HepG2 (cell line): Measurements from ENCODE around the gene CELSR2. TPM values are rescaled to one million over a fixed set of nuclear protein-coding genes. Genes with fewer than 3 reads are reported as not detected.

Experiments used
- ATAC-seq: fragments of 200-7000 bp; cut with Tn5 transposase; 3 replicates; pipeline ENCODE4 v1.9.1; 2020; ENCODE audit warnings: mild to moderate bottlenecking, moderate library complexity
- BruUV-seq: library from RNA; stranded (reverse); fragments of 400-500 nt; replicated peaks from 2 replicates; lab custom pipeline; 2021; lab: Mats Ljungman, UMichigan
- CTCF ChIA-PET: fragments of 300-600 bp; formaldehyde crosslinking; extraction: SDS; loops from one replicate; lab custom pipeline; 2021; ENCODE audit warnings: low total read pairs, inconsistent platforms, low intra/inter-chr PET ratio; lab: Yijun Ruan, JAX
- POLR2A ChIA-PET: fragments of 350-600 bp; sonication (Branson Sonifier 250); formaldehyde crosslinking; loops from one replicate; lab custom pipeline; 2020; ENCODE audit warnings: antibody characterized with exemption, inconsistent platforms; lab: Yijun Ruan, JAX
- DNase-seq: peaks from one replicate; pipeline ENCODE4 v3.0.0-alpha.2; 2015; ENCODE audit warnings: low spot score
- FAIRE-seq: peaks from 3 replicates; lab custom pipeline; 2011; peaks lifted over from hg19 to GRCh38; lab: Jason Lieb, UNC
- H2AFZ ChIP-seq: one replicate; pipeline ENCODE4 v1.6.1; 2011; ENCODE audit warnings: low read length, inconsistent platforms
- H3K27ac ChIP-seq: fragments of 300-600 bp; 3 replicates; pipeline ENCODE4 v1.8.0; 2011; ENCODE audit warnings: mixed run types, mild to moderate bottlenecking, mixed read lengths, low read length, inconsistent platforms; ENCODE audit not compliant: insufficient read depth; ENCODE audit errors: extremely low read length
- H3K27me3 ChIP-seq, 2 experiments: fragments of 200-600 bp in 1 of 2; 2 replicates in 1 of 2; 3 replicates in 1 of 2; pipeline versions ENCODE4 v1.6.0 to v1.8.0; 2011; ENCODE audit warnings: low read length in 2 of 2, mild to moderate bottlenecking in 2 of 2, moderate library complexity in 2 of 2, inconsistent platforms in 1 of 2; ENCODE audit not compliant: insufficient read depth in 2 of 2, control insufficient read depth in 1 of 2
- H3K36me3 ChIP-seq, 2 experiments: fragments of 200-600 bp in 1 of 2; replicated peaks in 1 of 2; 2 replicates in 1 of 2; 3 replicates in 1 of 2; pipeline versions ENCODE4 v1.5.1 to v1.8.0; 2011; ENCODE audit warnings: low read length in 2 of 2, inconsistent platforms in 1 of 2; ENCODE audit not compliant: insufficient read depth in 2 of 2, control insufficient read depth in 1 of 2
- H3K4me1 ChIP-seq: 2 replicates; pipeline ENCODE4 v1.5.1; 2012; ENCODE audit warnings: low read length, inconsistent platforms; ENCODE audit not compliant: insufficient read depth
- H3K4me2 ChIP-seq: 2 replicates; pipeline ENCODE4 v1.6.0; 2011; ENCODE audit warnings: low read depth, low read length, inconsistent platforms
- H3K4me3 ChIP-seq, 3 experiments: fragments of 200-600 bp in 1 of 3; sonication (generic), shearing (Covaris generic) in 1 of 3; replicated peaks in 1 of 3; 2 replicates each; pipeline ENCODE4 v1.5.1; 2011 to 2016; ENCODE audit warnings: low read length in 3 of 3, inconsistent platforms in 2 of 3, low read depth in 2 of 3, mild to moderate bottlenecking in 2 of 3, control low read depth in 1 of 3, mixed read lengths in 1 of 3; ENCODE audit not compliant: insufficient read depth in 1 of 3
- H3K79me2 ChIP-seq: one replicate; pipeline ENCODE4 v1.6.1; 2011; ENCODE audit warnings: low read length, inconsistent platforms; ENCODE audit not compliant: insufficient read depth
- H3K9ac ChIP-seq: 2 replicates; pipeline ENCODE4 v1.6.0; 2011; ENCODE audit warnings: mild to moderate bottlenecking, low read depth, low read length, inconsistent platforms; ENCODE audit not compliant: insufficient read depth
- H3K9me3 ChIP-seq: 2 replicates; pipeline ENCODE4 v1.5.1; 2012; ENCODE audit warnings: mild to moderate bottlenecking, low read length
- H4K20me1 ChIP-seq: 2 replicates; pipeline ENCODE4 v1.6.0; 2011; ENCODE audit warnings: inconsistent platforms, mild to moderate bottlenecking, low read length, moderate library complexity; ENCODE audit not compliant: insufficient read depth
- AGO1 ChIP-seq: fragments of 200-400 bp; formaldehyde crosslinking; IDR thresholded peaks from 2 replicates; pipeline ENCODE4 v1.6.1; 2017; ENCODE audit warnings: mild to moderate bottlenecking, low read depth, low read length, moderate library complexity; ENCODE audit not compliant: poor library complexity, severe bottlenecking
- GABPB1 ChIP-seq: IDR thresholded peaks from 2 replicates; pipeline ENCODE4 v1.6.1; 2016; ENCODE audit warnings: mild to moderate bottlenecking, missing genetic modification reagents, moderate library complexity, missing compliant biosample characterization
- HOXA7 ChIP-seq: sonication (generic); formaldehyde crosslinking; IDR thresholded peaks from 2 replicates; pipeline ENCODE4 v1.8.1; 2022; ENCODE audit warnings: mild to moderate bottlenecking, missing genetic modification reagents, moderate library complexity
- KMT2B ChIP-seq: IDR thresholded peaks from 2 replicates; pipeline ENCODE4 v1.6.1; 2016; ENCODE audit warnings: missing genetic modification reagents, missing compliant biosample characterization
- NFATC3 ChIP-seq: sonication (generic); formaldehyde crosslinking; IDR thresholded peaks from 2 replicates; pipeline ENCODE4 v1.5.1; 2020; ENCODE audit warnings: mild to moderate bottlenecking, missing genetic modification reagents
- PAF1 ChIP-seq: IDR thresholded peaks from 2 replicates; pipeline ENCODE4 v1.6.1; 2016; ENCODE audit warnings: missing genetic modification reagents, missing compliant biosample characterization
- POLR2G ChIP-seq: fragments of 200-400 bp; formaldehyde crosslinking; IDR thresholded peaks from 2 replicates; pipeline ENCODE4 v1.6.1; 2018; ENCODE audit warnings: mild to moderate bottlenecking, low read depth, low read length, moderate library complexity
- SALL1 ChIP-seq: sonication (generic); formaldehyde crosslinking; IDR thresholded peaks from 2 replicates; pipeline ENCODE4 v1.8.0; 2022; ENCODE audit warnings: mild to moderate bottlenecking, missing genetic modification reagents
- ZC3H13 ChIP-seq: sonication (generic); formaldehyde crosslinking; IDR thresholded peaks from 2 replicates; pipeline ENCODE4 v1.8.1; 2023; ENCODE audit warnings: mild to moderate bottlenecking, missing genetic modification reagents, moderate library complexity
- ZNF598 ChIP-seq: sonication (generic); formaldehyde crosslinking; IDR thresholded peaks from 2 replicates; pipeline ENCODE4 v1.5.1; 2020; ENCODE audit warnings: mild to moderate bottlenecking, missing genetic modification reagents, borderline replicate concordance
- WGBS: methylation state at CpG from one replicate; pipeline ENCODE4 v1.1.6; 2017; ENCODE audit warnings: low lambda C conversion rate; 5-methylcytosine and 5-hydroxymethylcytosine counted together
- in situ Hi-C: cut with HindIII; loops from 2 replicates; pipeline ENCODE4 v1.10.0; 2017; ENCODE audit warnings: low pct_unique_long_range_greater_than_20kb; ENCODE audit not compliant: extremely low pct_ligation_motif_present
- intact Hi-C: fragments of 100-400 bp; cut with micrococcal nuclease; formaldehyde crosslinking; loops from one replicate; pipeline ENCODE4 v1.10.0; 2022; ENCODE audit not compliant: unreplicated experiment
- polyA plus RNA-seq, 8 experiments: library from polyadenylated mRNA; depleted of rRNA in 3 of 8; stranded (reverse) in 7 of 8; unstranded in 1 of 8; fragments of >200 nt; fragmentation: Illumina TruSeq in 4 of 8; extraction: Trizol in 4 of 8; gene quantifications; 2 replicates each; pipeline versions ENCODE4 v1.2.1 to v1.2.3, GENCODE V29; 2011 to 2016; ENCODE audit warnings: low read depth in 4 of 8, missing spikeins in 1 of 8, mixed read lengths in 1 of 8; ENCODE audit not compliant: insufficient read depth in 1 of 8
- total RNA-seq, 5 experiments: library from RNA; depleted of rRNA; stranded (reverse); fragments of >200 nt; fragmentation: Illumina TruSeq; extraction: Trizol; gene quantifications; 2 replicates each; pipeline ENCODE4 v1.2.3, GENCODE V29; 2016; ENCODE audit warnings: low read depth in 1 of 5
- TF ChIP-seq, protein P1 (sequence below): sonication (generic); formaldehyde crosslinking; IDR thresholded peaks from 2 replicates; pipeline ENCODE4 v1.4.0; 2020; ENCODE audit warnings: missing genetic modification reagents

The CELSR2 gene
- total and polyA plus RNA-seq, 2 of the 13 experiments (the other 11 are each of a cell fraction or from before 2014, with no cell fraction given), result 4.0 to 6.6 TPM

DNA sequence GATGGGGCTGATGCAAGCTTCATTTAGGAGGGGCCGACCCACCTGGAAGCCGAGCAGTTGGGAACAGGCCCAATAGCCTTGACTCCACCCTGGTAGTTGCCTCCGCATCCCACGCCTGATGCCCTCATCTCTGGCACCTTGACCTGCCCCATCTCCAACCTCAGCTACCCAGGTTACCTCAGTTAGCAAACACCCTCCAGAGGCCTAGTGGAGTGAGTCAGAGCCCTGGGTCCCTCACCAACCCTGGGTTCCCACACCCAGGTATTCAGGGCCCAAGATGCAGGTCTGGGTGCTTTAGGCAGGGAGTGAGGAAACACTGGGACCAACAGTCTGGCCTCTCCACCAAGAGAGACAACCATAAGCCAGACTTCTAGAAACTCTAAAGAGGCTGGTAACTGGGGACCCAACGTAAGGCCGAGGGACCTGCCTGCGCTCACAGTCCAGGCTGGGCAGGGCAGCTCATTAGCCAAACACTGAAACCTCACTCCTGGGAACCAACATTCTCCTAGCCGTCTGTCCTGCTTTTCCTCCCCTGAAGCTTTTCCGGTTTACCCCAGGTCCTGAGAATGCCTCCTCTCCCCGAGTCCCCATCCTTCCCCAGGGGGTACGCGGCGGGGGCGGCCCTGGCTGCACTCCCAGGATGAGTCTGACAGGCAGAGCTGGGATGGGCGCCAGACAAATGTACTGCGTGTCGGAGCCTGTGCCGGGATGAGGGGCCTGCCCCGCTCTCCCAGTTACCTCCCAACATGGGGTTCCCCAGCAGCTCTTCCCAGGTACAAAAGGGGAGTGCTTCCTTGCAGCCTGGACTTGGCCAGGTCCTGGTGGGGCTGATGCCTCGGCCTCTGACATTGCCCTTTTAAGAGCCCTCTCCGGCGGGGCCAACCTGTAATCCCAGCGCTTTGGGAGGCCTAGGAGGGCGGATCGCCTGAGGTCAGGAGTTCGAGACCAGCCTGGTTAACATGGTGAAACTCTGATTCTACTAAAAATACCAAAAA, 8.9 kb upstream of the CELSR2 start (continued):
- TF ChIP-seq POLR2G (peak; percentile 66), NFATC3 (0 out of 2 replicates have a peak, but pooled peaks have one; percentile 68), ZNF598 (0 out of 2 replicates have a peak, but pooled peaks have one; percentile 20), GABPB1 (peak; percentile 35; the same call in 1 of the 2 replicates), AGO1 (peak; percentile 90), SALL1 (CRISPR knock-in tag) (peak; percentile 30), PAF1 (CRISPR knock-in tag) (0 out of 2 replicates have a peak, but pooled peaks have one; percentile 14), KMT2B (CRISPR knock-in tag) (no peak), ZC3H13 (0 out of 2 replicates have a peak, but pooled peaks have one; percentile 21)
- TF ChIP-seq, protein P1, sequence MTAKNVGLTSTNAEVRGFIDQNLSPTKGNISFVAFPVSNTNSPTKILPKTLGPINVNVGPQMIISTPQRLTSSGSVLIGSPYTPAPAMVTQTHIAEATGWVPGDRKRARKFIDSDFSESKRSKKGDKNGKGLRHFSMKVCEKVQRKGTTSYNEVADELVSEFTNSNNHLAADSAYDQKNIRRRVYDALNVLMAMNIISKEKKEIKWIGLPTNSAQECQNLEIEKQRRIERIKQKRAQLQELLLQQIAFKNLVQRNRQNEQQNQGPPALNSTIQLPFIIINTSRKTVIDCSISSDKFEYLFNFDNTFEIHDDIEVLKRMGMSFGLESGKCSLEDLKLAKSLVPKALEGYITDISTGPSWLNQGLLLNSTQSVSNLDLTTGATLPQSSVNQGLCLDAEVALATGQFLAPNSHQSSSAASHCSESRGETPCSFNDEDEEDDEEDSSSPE (CRISPR knock-in tag), result no peak
- TF ChIP-seq, all 625 proteins: peak for 16

DNA sequence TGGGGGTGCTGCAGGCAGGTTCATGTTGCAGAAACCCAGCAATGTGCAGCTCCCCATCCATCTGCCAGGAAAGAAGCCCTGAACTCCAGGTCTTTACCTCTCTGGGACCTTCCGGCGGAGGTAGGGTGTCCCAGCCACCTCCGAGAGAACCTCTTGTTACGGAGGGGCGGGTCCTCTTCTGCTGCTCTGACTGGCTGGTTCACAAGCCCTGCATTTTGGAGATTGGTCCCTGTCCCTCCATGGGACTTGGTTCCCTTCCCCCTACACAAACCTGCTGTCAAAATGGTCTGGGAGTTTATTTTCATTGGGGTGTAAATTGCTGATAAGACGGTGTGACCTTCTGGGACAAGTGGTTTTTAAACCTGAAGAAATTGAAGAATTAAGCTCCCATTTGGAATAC, 8.0 kb upstream of the CELSR2 start:
- Histone ChIP-seq H3K27me3 (peaks cover 0 to 5% of the 10 kb centered on the region in 2 experiments; a peak in 1 of 5 replicates), H4K20me1 (no peaks in the 10 kb centered on the region; the same call in 1 of the 2 replicates), H3K4me2 (no peak overlapping the region), H3K4me3 (no peak overlapping the region), H3K36me3 (peaks cover 7 to 29% of the 10 kb centered on the region in 2 experiments), H3K4me1 (peaks cover 38% of the 10 kb centered on the region), H3K79me2 (no peaks in the 10 kb centered on the region), H3K9me3 (no peaks in the 10 kb centered on the region), H3K27ac (no peak overlapping the region), H3K9ac (no peak overlapping the region), H2AFZ (no peak overlapping the region)
- BruUV-seq, result no TSS peak
- FAIRE-seq (no peak), DNase-seq (no peak), ATAC-seq (no peak)
- WGBS, result 89% methylated on average over 6 of the region's 6 CpGs
- TF ChIP-seq HOXA7 (CRISPR knock-in tag), result no peak
- peak; percentile 16 for TF ChIP-seq AGO1
- intact Hi-C loops, result loop anchor here (1.0 kb wide), 1 partner anchor 8 kb away; the partner anchor contains the start of gene CELSR2
- ChIA-PET CTCF (interaction anchor here (1.3 kb wide), 1 partner anchor 22 kb away, joined by 4 read pairs; no protein-coding TSS in a partner anchor), POLR2A (interaction anchor here (0.6 to 0.7 kb wide), 2 partner anchors 14 to 165 kb away, joined by 3 read pairs; no protein-coding TSS in a partner anchor)
- in situ Hi-C loops, result no loop called here
